ENCODE results near the gene EID2B.

DNA sequence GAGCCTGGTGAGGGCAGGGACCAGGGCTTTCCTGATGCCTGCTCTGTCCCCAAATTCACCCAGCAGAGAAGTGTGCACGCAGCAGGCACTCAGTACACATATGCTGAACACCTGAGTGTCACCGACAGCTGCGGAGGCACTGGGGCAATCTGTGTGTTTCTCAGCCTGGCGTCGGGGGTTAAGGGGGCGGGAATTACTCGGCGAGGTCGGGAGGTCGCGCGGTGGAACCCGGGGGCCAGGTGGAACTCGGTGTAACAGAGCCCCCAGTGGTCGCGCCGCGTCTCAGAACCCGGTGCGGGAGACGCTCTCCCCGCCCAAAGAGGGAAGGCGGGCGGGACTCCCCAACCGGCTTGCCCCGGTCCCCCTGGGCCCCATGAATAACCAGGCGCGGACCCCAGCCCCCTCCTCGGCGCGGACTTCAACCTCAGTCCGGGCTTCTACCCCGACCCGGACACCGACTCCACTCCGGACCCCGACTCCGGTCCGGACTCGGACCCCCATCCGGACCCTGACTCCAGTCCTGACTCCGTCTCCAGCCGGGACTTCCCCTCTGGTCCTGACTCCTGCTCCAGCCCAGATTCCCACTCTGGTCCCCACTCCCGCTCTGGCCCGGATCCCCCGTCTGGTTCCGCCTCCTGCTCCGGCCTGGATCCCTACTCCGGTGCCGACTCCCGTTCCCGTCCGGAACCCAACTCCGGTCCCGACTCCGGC lies 17.7 kb downstream of the EID2B start, which contains the start of gene SELENOV:
- TF ChIP-seq, protein P1, sequence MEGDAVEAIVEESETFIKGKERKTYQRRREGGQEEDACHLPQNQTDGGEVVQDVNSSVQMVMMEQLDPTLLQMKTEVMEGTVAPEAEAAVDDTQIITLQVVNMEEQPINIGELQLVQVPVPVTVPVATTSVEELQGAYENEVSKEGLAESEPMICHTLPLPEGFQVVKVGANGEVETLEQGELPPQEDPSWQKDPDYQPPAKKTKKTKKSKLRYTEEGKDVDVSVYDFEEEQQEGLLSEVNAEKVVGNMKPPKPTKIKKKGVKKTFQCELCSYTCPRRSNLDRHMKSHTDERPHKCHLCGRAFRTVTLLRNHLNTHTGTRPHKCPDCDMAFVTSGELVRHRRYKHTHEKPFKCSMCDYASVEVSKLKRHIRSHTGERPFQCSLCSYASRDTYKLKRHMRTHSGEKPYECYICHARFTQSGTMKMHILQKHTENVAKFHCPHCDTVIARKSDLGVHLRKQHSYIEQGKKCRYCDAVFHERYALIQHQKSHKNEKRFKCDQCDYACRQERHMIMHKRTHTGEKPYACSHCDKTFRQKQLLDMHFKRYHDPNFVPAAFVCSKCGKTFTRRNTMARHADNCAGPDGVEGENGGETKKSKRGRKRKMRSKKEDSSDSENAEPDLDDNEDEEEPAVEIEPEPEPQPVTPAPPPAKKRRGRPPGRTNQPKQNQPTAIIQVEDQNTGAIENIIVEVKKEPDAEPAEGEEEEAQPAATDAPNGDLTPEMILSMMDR (IDR thresholded peaks at IDR 0.05) = no peak
- TF ChIP-seq POLR2A (IDR thresholded peaks at IDR 0.05) = no peak
